HG03045 (cell line): Measurements from ENCODE around the gene OR13C2.

ENCODE experiments used
- ATAC-seq: cut with Tn5 transposase; IDR thresholded peaks from one replicate; pipeline ENCODE4 v1.9.1; 2021; ENCODE audit warnings: mild to moderate bottlenecking, moderate library complexity; ENCODE audit not compliant: unreplicated experiment

The OR13C2 gene

GRCh38 chr9:104555521-104555920 lies 49.9 kb downstream of the OR13C2 start:
- ATAC-seq: no peak
